B cell (primary cell): Measurements from ENCODE around the gene ELMOD3. TPM values are rescaled to one million over a fixed set of nuclear protein-coding genes. Genes with fewer than 3 reads are reported as not detected.

Source experiments
- ATAC-seq: fragments of 200-7000 bp; cut with Tn5 transposase; one replicate; pipeline ENCODE4 v1.10.0; 2021; ENCODE audit warnings: low read depth, mild to moderate bottlenecking, moderate number of reproducible peaks, moderate library complexity
- CTCF ChIA-PET: fragments of 350-600 bp; sonication (Branson Sonifier 250); formaldehyde crosslinking; loops from one replicate; lab custom pipeline; 2021; ENCODE audit warnings: antibody characterized with exemption, inconsistent platforms; lab: Charles Lee
- POLR2A ChIA-PET: fragments of 350-600 bp; sonication (Branson Sonifier 250); formaldehyde crosslinking; loops from one replicate; lab custom pipeline; 2021; ENCODE audit warnings: antibody characterized with exemption; lab: Charles Lee
- DNase-seq: peaks from one replicate; pipeline ENCODE4 v3.0.0; 2013
- H2AFZ ChIP-seq: 2 replicates; pipeline ENCODE4 v1.6.1; 2012; ENCODE audit warnings: mild to moderate bottlenecking, low read depth, low read length; ENCODE audit not compliant: insufficient read depth, poor library complexity, severe bottlenecking
- H3K27ac ChIP-seq, 2 donors: 1 replicate in 1 of 2; 2 replicates in 1 of 2; pipeline ENCODE4 v1.5.1; 2012 to 2013; ENCODE audit warnings: low read length in 2 of 2, mild to moderate bottlenecking in 2 of 2, moderate library complexity in 1 of 2
- H3K27me3 ChIP-seq, 4 experiments: fragments of 200-600 bp in 1 of 4; sonication (generic) in 1 of 4; replicated peaks in 1 of 4; 1 replicate in 2 of 4; 2 replicates in 2 of 4; pipeline versions ENCODE4 v1.6.1 to v1.7.0; 2013 to 2016; ENCODE audit warnings: low read length in 3 of 4, mild to moderate bottlenecking in 2 of 4, mixed read lengths in 1 of 4, moderate library complexity in 1 of 4; ENCODE audit not compliant: insufficient read depth in 4 of 4, control insufficient read depth in 3 of 4; ENCODE audit errors: control extremely low read depth in 1 of 4
- H3K36me3 ChIP-seq, 2 experiments: replicated peaks in 1 of 2; 1 replicate in 1 of 2; 2 replicates in 1 of 2; pipeline versions ENCODE4 v1.6.1 to v1.7.1; 2013; ENCODE audit warnings: low read length in 1 of 2; ENCODE audit not compliant: insufficient read depth in 2 of 2, control insufficient read depth in 1 of 2; ENCODE audit errors: control extremely low read depth in 1 of 2, extremely low read depth in 1 of 2
- H3K4me1 ChIP-seq, 2 donors: fragments of 200-600 bp in 1 of 2; sonication (generic) in 1 of 2; 1 replicate in 1 of 2; 2 replicates in 1 of 2; pipeline versions ENCODE4 v1.5.1 to v1.6.1; 2013 to 2017; ENCODE audit warnings: low read length in 2 of 2; ENCODE audit not compliant: control insufficient read depth in 2 of 2, insufficient read depth in 2 of 2
- H3K4me2 ChIP-seq: replicated peaks from 2 replicates; pipeline ENCODE3; 2012; ENCODE audit warnings: mild to moderate bottlenecking, low read depth, low read length; ENCODE audit not compliant: poor library complexity, severe bottlenecking
- H3K4me3 ChIP-seq, 5 experiments: fragments of 200-600 bp in 1 of 5; sonication (generic) in 1 of 5; 1 replicate in 3 of 5; 2 replicates in 2 of 5; pipeline versions ENCODE4 v1.5.1 to v1.7.0; 2011 to 2016; ENCODE audit warnings: low read length in 4 of 5, mild to moderate bottlenecking in 4 of 5, low read depth in 2 of 5, control low read depth in 1 of 5, moderate library complexity in 1 of 5; ENCODE audit not compliant: insufficient read depth in 1 of 5; ENCODE audit errors: control extremely low read depth in 1 of 5, extremely low read depth in 1 of 5
- H3K79me2 ChIP-seq: fragments of 200-600 bp; sonication (generic); one replicate; pipeline ENCODE4 v1.6.0; 2016; ENCODE audit warnings: low read length; ENCODE audit not compliant: control insufficient read depth, insufficient read depth
- H3K9ac ChIP-seq: fragments of 200-600 bp; sonication (generic); 2 replicates; pipeline ENCODE4 v1.6.1; 2017; ENCODE audit warnings: mild to moderate bottlenecking, low read length, moderate library complexity
- H3K9me3 ChIP-seq, 3 donors: one replicate each; pipeline versions ENCODE4 v1.6.1 to v1.7.1; 2013; ENCODE audit warnings: low read length in 2 of 3; ENCODE audit not compliant: control insufficient read depth in 2 of 3, insufficient read depth in 1 of 3; ENCODE audit errors: control extremely low read depth in 1 of 3
- H4K20me1 ChIP-seq: 2 replicates; pipeline ENCODE4 v1.6.0; 2012; ENCODE audit warnings: mild to moderate bottlenecking, low read length; ENCODE audit not compliant: insufficient read depth, control insufficient read depth, poor library complexity, severe bottlenecking
- H3K27ac Mint-ChIP-seq: one replicate; pipeline ENCODE4 v1.8.0; 2021; ENCODE audit warnings: mixed read lengths
- H3K27me3 Mint-ChIP-seq: one replicate; pipeline ENCODE4 v1.8.0; 2021; ENCODE audit warnings: mixed read lengths
- H3K4me1 Mint-ChIP-seq: one replicate; pipeline ENCODE4 v1.8.0; 2021; ENCODE audit warnings: mixed read lengths
- H3K4me3 Mint-ChIP-seq: one replicate; pipeline ENCODE4 v1.8.0; 2021; ENCODE audit warnings: mixed read lengths
- H3K9me3 Mint-ChIP-seq: one replicate; pipeline ENCODE4 v1.8.0; 2022; ENCODE audit warnings: mixed read lengths; ENCODE audit not compliant: insufficient read depth
- EZH2 ChIP-seq: IDR thresholded peaks from 2 replicates; pipeline ENCODE4 v1.6.1; 2012; ENCODE audit warnings: borderline replicate concordance, low read depth, mild to moderate bottlenecking, moderate library complexity, low read length; ENCODE audit not compliant: insufficient read depth, poor library complexity, severe bottlenecking
- WGBS: methylation state at CpG from one replicate; pipeline ENCODE4 v1.1.5; 2013; ENCODE audit warnings: missing lambda C conversion rate; ENCODE audit not compliant: insufficient coverage; 5-methylcytosine and 5-hydroxymethylcytosine counted together
- intact Hi-C: fragments of 100-400 bp; cut with micrococcal nuclease; formaldehyde crosslinking; loops from one replicate; pipeline ENCODE4 v1.10.0; 2022
- polyA plus RNA-seq: library from polyadenylated mRNA; depleted of rRNA; stranded (reverse); fragments of >200 nt; gene quantifications from 2 replicates; pipeline ENCODE4 v1.2.3, GENCODE V29; 2012
- total RNA-seq, 2 donors: library from RNA; stranded (reverse); fragments of 120-200 nt in 1 of 2; gene quantifications; 1 replicate in 1 of 2; 2 replicates in 1 of 2; pipeline versions ENCODE4 v1.2.3 to v1.2.4, GENCODE V29; 2013 to 2022
- TF ChIP-seq, protein P1 (sequence below): fragments of 200-600 bp; IDR thresholded peaks from one replicate; pipeline ENCODE4 v1.8.0; 2022; ENCODE audit warnings: antibody characterized with exemption, mild to moderate bottlenecking

Gene ELMOD3
- total and polyA plus RNA-seq, 2 donors (not counting 1 experiment from before 2014, with no cell fraction given): 34.3 to 57.6 TPM

DNA sequence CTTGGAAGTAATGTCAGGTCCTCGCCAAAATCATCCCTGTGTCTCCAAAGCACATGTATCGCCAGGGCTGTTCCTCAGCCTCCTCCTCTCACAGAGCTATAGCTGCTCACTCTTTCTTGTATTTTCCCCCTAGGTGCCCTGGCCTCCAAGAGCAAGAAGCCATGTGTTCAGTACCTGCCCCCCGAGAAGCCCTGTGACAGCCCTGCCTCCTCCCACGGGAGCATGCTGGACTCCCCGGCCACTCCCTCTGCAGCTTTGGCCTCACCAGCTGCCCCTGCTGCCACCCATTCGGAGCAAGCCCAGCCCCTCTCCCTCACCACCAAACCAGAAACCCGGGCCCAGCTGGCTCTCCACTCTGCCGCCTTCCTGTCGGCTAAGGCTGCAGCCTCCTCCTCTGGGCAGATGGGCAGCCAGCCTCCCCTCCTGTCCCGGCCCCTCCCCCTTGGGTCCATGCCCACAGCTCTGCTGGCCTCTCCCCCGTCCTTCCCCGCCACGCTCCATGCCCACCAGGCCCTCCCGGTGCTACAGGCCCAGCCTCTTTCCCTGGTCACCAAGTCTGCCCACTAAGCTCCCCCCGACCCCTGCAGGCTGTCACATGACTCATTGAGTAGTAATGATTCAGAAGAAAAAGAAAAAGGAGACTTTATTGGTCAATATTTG lies 45.5 kb upstream of the ELMOD3 start:
- Mint-ChIP-seq H3K27ac (peak overlapping the region; percentile 80), H3K27me3 (peaks cover 10% of the 10 kb centered on the region), H3K4me3 (peak overlapping the region; percentile 64), H3K9me3 (no peaks in the 10 kb centered on the region), H3K4me1 (peaks cover 31% of the 10 kb centered on the region)
- no peaks in the 10 kb centered on the region for H4K20me1 ChIP-seq
- POLR2A ChIA-PET: interaction anchor here (0.8 to 1.5 kb wide), 3 partner anchors 9 to 83 kb away, joined by 3 to 4 read pairs (median 3); partner anchors contain the start of gene TGOLN2
- peak overlapping the region; percentile 45 for H3K9ac ChIP-seq
- peak overlapping the region in 1 of 2 donors; percentile 63 for H3K27ac ChIP-seq
- H3K4me1 ChIP-seq: peaks cover 21 to 25% of the 10 kb centered on the region in 2 donors
- no peak overlapping the region for H3K4me3 ChIP-seq
- DNase-seq: no peak
- no peaks in the 10 kb centered on the region for H3K9me3 ChIP-seq
- peaks cover 0 to 4% of the 10 kb centered on the region in 2 experiments for H3K36me3 ChIP-seq
- intact Hi-C loops: no loop called here
- no peak for TF ChIP-seq EZH2
- TF ChIP-seq, protein P1, sequence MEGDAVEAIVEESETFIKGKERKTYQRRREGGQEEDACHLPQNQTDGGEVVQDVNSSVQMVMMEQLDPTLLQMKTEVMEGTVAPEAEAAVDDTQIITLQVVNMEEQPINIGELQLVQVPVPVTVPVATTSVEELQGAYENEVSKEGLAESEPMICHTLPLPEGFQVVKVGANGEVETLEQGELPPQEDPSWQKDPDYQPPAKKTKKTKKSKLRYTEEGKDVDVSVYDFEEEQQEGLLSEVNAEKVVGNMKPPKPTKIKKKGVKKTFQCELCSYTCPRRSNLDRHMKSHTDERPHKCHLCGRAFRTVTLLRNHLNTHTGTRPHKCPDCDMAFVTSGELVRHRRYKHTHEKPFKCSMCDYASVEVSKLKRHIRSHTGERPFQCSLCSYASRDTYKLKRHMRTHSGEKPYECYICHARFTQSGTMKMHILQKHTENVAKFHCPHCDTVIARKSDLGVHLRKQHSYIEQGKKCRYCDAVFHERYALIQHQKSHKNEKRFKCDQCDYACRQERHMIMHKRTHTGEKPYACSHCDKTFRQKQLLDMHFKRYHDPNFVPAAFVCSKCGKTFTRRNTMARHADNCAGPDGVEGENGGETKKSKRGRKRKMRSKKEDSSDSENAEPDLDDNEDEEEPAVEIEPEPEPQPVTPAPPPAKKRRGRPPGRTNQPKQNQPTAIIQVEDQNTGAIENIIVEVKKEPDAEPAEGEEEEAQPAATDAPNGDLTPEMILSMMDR: no peak
- 40% methylated on average over 10 of the region's 15 CpGs for WGBS
- H2AFZ ChIP-seq: no peak overlapping the region
- no peaks in the 10 kb centered on the region for H3K79me2 ChIP-seq
- peak overlapping the region; percentile 64 for H3K4me2 ChIP-seq
- peak; percentile 28 for ATAC-seq
- H3K27me3 ChIP-seq: peaks cover 0 to 5% (median 0%) of the 10 kb centered on the region in 4 experiments
- CTCF ChIA-PET: interaction anchor here (1.0 to 1.8 kb wide), 3 partner anchors 9 to 14 kb away, joined by 4 to 9 read pairs (median 8); no protein-coding TSS in a partner anchor
